IPS-15b (cell line): ENCODE results near the gene ASXL2.

Source experiments
- H3K27me3 ChIP-seq: one replicate; pipeline ENCODE4 v1.6.1; 2013; ENCODE audit warnings: low read length; ENCODE audit not compliant: control insufficient read depth, insufficient read depth
- H3K36me3 ChIP-seq: one replicate; pipeline ENCODE4 v1.6.1; 2013; ENCODE audit warnings: low read length; ENCODE audit not compliant: control insufficient read depth, insufficient read depth
- H3K4me1 ChIP-seq: one replicate; pipeline ENCODE4 v1.6.1; 2013; ENCODE audit warnings: mild to moderate bottlenecking, low read length; ENCODE audit not compliant: control insufficient read depth, insufficient read depth
- H3K4me3 ChIP-seq: one replicate; pipeline ENCODE4 v1.5.1; 2013; ENCODE audit warnings: low read depth, low read length
- H3K9ac ChIP-seq: one replicate; pipeline ENCODE4 v1.6.1; 2013; ENCODE audit warnings: low read depth, mild to moderate bottlenecking, low read length
- H3K9me3 ChIP-seq: one replicate; pipeline ENCODE4 v1.6.1; 2013; ENCODE audit warnings: mild to moderate bottlenecking, low read length; ENCODE audit not compliant: control insufficient read depth, insufficient read depth

ASXL2 gene

DNA sequence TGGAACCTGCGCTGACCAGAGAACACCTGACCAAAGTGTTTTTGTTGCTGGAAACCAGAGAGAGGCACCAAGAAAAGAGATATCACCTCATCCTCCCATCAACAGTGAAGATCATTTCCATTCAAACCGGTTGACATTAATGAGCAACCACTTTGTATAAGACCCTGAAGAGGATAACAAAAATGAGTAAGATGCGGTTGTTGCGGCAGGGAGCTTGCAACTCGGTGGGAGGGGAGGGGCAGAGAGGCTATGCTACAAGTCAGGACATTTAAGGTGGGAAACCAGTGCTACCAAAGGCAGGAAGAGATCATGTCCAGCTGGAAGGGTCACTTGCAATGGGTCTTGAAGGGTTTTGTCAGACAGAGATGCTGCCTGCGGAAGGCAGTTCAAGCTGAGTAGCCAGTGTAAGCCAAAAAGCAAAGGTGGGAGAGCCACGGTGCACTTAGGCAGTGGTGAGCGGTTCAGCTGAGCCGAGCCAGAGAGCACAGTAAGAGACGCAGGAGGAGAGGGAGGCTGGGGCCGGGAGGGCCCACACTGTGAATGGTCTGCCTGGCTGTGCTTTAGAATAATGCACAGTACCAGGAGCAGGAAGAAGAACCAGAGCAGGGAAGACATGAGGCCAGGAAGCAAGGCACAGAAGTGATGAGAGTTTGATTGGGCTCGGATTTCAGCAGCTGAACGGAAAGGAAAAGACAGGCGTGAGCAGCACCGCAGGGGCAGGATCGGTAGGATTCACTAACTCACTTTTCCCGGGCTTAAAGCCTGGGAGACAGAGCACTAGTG lies 180.5 kb downstream of the ASXL2 start:
- no peaks in the 10 kb centered on the region for H3K36me3 ChIP-seq
- no peaks in the 10 kb centered on the region for H3K9me3 ChIP-seq
- peak overlapping the region; percentile 1 for H3K4me3 ChIP-seq
- H3K9ac ChIP-seq: no peak overlapping the region
- H3K4me1 ChIP-seq: peaks cover 9% of the 10 kb centered on the region
- peaks cover 4% of the 10 kb centered on the region for H3K27me3 ChIP-seq

GRCh38 chr2:25692737-25693445 lies 185.4 kb downstream of the ASXL2 start:
- H3K4me1 ChIP-seq: peaks cover 4% of the 10 kb centered on the region
- H3K9me3 ChIP-seq: no peaks in the 10 kb centered on the region
- H3K36me3 ChIP-seq: no peaks in the 10 kb centered on the region
- no peak overlapping the region for H3K4me3 ChIP-seq
- peaks cover 2% of the 10 kb centered on the region for H3K27me3 ChIP-seq
- no peak overlapping the region for H3K9ac ChIP-seq

DNA sequence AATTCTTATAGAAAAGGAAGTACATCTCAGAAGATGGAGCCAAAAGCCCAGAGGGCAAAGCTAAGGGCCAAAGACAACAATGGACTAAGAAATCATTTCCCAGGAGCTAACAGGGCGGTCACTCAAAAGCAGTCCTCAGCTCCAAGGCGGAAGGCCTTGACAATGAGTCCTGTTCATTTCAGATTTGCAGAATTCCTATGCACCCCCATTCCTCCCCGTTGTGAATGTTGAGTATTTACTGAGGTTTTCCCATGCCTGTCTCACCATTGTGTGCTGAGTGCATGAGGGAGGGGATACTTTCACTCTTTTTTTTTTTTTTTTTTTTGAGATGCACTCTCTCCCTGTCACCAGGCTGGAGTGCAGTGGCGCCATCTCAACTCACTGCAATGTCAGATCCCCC lies 186.1 kb downstream of the ASXL2 start:
- no peak overlapping the region for H3K4me3 ChIP-seq
- no peaks in the 10 kb centered on the region for H3K4me1 ChIP-seq
- H3K27me3 ChIP-seq: no peaks in the 10 kb centered on the region
- no peaks in the 10 kb centered on the region for H3K9me3 ChIP-seq
- no peaks in the 10 kb centered on the region for H3K36me3 ChIP-seq
- H3K9ac ChIP-seq: no peak overlapping the region

DNA sequence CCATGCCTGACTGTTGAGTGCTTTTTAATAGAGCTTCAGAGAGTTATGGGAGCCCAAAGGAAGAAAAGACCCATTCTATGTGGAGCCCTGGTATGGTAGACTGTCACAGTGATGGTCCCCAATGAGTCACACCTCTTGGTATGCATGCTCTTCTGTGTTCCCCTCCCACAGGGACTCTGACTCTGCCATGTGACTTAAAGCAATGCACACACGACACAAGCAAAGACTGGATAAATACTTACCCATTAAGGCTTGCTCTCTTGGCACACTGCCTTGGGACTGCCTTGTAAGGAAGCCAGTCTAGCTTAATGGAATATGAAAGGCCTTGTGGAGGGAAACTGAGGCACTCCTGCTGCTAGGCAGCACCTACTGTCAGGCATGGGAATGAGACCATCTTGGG lies 188.2 kb downstream of the ASXL2 start:
- no peak overlapping the region for H3K9ac ChIP-seq

DNA sequence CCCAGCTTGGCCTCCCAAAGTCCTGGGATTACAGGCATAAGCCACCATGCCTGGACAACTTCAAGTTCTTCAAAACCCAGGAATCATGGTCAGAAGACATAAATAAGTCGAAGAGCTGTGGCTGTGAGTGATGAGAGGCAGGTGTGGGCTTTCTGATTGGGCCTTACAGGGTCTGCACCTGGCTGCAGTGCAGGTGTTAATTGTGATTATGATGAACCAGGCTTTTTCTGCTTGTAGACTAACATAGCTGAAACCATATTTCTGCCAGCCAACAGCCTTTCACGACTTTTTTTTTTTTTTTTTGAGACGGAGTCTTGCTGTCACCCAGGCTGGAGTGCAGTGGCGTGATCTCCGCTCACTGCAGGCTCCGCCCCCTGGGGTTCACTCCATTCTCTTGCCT lies 190.1 kb downstream of the ASXL2 start:
- Histone ChIP-seq H3K9me3 (no peaks in the 10 kb centered on the region), H3K27me3 (no peaks in the 10 kb centered on the region), H3K36me3 (no peaks in the 10 kb centered on the region), H3K4me1 (no peaks in the 10 kb centered on the region), H3K9ac (no peak overlapping the region), H3K4me3 (no peak overlapping the region)

More for the DNA sequence above, 188.2 kb downstream of the ASXL2 start:
- no peaks in the 10 kb centered on the region for H3K9me3 ChIP-seq
- H3K27me3 ChIP-seq: no peaks in the 10 kb centered on the region
- no peak overlapping the region for H3K4me3 ChIP-seq
- no peaks in the 10 kb centered on the region for H3K36me3 ChIP-seq
- no peaks in the 10 kb centered on the region for H3K4me1 ChIP-seq

DNA sequence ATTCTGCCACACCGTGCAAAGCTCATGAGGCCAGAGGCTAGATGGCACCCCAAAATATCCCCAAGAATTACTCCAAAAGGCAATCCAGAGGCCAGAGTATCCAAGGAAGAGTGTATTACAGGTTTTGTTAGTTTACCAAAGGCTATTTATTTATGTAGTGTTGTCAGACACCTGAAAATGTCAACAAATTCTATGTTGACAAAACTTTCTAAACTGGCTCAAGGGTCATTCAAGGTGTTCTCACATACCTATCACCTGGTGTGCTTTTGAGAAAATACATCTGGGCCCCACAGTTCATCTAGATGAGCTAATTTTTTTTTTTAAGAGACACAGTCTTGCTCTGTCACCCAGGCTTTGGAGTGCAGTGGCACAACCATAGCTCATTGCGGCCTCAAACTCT lies 192.5 kb downstream of the ASXL2 start:
- H3K4me3 ChIP-seq: no peak overlapping the region
- no peaks in the 10 kb centered on the region for H3K4me1 ChIP-seq
- no peaks in the 10 kb centered on the region for H3K9me3 ChIP-seq
- H3K27me3 ChIP-seq: no peaks in the 10 kb centered on the region
- no peak overlapping the region for H3K9ac ChIP-seq
- no peaks in the 10 kb centered on the region for H3K36me3 ChIP-seq

DNA sequence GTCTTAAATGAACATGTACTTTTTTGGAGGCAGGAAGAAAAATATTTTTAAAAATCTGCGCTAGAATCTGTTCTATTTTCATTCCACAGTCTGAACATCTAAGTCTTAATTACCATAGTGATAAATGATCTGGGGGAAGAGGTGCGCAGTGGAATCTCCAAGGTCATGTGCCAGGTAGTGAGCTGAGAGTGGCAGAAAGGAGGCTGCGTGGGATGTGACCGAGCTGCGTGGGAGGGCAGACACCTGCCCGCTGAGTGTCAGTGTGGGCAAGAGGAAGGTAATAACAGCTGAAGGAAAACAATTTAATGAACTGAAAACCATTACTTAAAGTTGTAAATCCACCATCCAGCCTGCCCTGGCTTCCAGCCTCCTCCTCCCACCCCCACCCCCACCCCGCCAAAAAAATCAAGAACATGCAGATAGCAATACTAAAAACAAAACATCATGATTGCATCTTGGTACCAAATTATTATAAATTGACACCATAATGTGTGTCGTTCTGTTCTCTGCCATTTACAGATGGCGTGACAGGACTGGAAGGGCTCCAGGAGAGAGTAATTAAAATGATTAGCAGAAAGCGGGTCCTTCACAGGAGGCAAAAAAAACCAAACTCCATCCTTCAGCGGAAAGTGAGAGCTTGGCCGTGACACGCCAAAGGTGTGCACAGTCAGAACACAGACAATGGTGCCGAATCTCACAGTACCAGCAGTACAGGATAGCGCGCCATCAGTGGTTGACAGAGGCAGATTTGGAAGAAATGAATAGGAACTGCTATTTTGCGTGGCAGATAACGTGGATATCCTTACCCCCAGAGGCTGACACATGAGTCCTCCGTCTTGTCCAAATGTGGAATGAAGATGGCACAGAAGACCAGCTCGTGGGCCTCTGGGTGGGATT lies 193.5 kb downstream of the ASXL2 start:
- no peak overlapping the region for H3K9ac ChIP-seq
- H3K4me1 ChIP-seq: no peaks in the 10 kb centered on the region
- H3K27me3 ChIP-seq: no peaks in the 10 kb centered on the region
- H3K4me3 ChIP-seq: no peak overlapping the region
- no peaks in the 10 kb centered on the region for H3K36me3 ChIP-seq
- H3K9me3 ChIP-seq: no peaks in the 10 kb centered on the region
